OCI-LY7 (cell line): ENCODE data around the gene EID2B.

Experiments used
- CTCF ChIP-seq: fragments of 200-600 bp; sonication (generic); conservative IDR thresholded peaks from 2 replicates; pipeline ENCODE4 v1.5.1; 2014; ENCODE audit warnings: mild to moderate bottlenecking, antibody characterized with exemption, low read length, moderate library complexity, mixed read lengths
- EZH2phosphoT487 ChIP-seq: fragments of 200-600 bp; sonication (generic); IDR thresholded peaks from 2 replicates; pipeline ENCODE4 v1.6.1; 2018; ENCODE audit warnings: low read depth, borderline replicate concordance, mild to moderate bottlenecking, mixed run types, antibody characterized with exemption, low read length, moderate library complexity, mixed read lengths

GRCh38 chr19:39554701-39555311, 22.2 kb upstream of the EID2B start:
- no peak for TF ChIP-seq CTCF
- no peak for TF ChIP-seq EZH2phosphoT487
